A549 (cell line): ENCODE results near the gene ADGRG6. TPM values are rescaled to one million over a fixed set of nuclear protein-coding genes. Genes with fewer than 3 reads are reported as not detected.

ENCODE experiments used
- CHD2 ChIP-seq: fragments of 150-350 bp; IDR thresholded peaks from 2 replicates; pipeline ENCODE4 v1.6.1; 2014; ENCODE audit warnings: low read length; ENCODE audit not compliant: partially characterized antibody
- EHF ChIP-seq: fragments of 250-450 bp; sonication (Bioruptor Pico); IDR thresholded peaks from 2 replicates; pipeline ENCODE4 v1.5.0; 2020; ENCODE audit warnings: mild to moderate bottlenecking
- EHMT2 ChIP-seq: fragments of 200-600 bp; sonication (generic); IDR thresholded peaks from 2 replicates; pipeline ENCODE4 v1.6.1; 2016; ENCODE audit warnings: antibody characterized with exemption, low read depth, mild to moderate bottlenecking, moderate library complexity
- ELK1 ChIP-seq: fragments of 150-350 bp; IDR thresholded peaks from 2 replicates; pipeline ENCODE4 v1.6.1; 2014; ENCODE audit warnings: low read depth, mild to moderate bottlenecking, low read length
- ESRRA ChIP-seq: fragments of 150-350 bp; IDR thresholded peaks from 2 replicates; pipeline ENCODE4 v1.6.1; 2014; ENCODE audit warnings: mild to moderate bottlenecking, low read length, borderline replicate concordance
- FOSB ChIP-seq: fragments of 250-450 bp; sonication (Bioruptor Pico); IDR thresholded peaks from 2 replicates; pipeline ENCODE4 v1.5.0; 2020; ENCODE audit warnings: mild to moderate bottlenecking, moderate library complexity
- FOSL2 ChIP-seq, 2 experiments: fragments of 450-650 bp in 1 of 2; fragments of >200 bp in 1 of 2; sonication (Bioruptor Twin) in 1 of 2; formaldehyde crosslinking; IDR thresholded peaks; 2 replicates each; pipeline versions ENCODE4 v1.5.0 to v1.6.1; 2016 to 2020; ENCODE audit warnings: mild to moderate bottlenecking in 1 of 2, moderate library complexity in 1 of 2
- HMGXB4 ChIP-seq: fragments of 250-450 bp; sonication (Bioruptor Pico); IDR thresholded peaks from 2 replicates; pipeline ENCODE4 v1.5.0; 2021; ENCODE audit warnings: mild to moderate bottlenecking, moderate library complexity, borderline replicate concordance
- JUN ChIP-seq, 2 experiments: fragments of >200 bp; sonication (Bioruptor Twin); formaldehyde crosslinking; IDR thresholded peaks; 2 replicates in 1 of 2; 3 replicates in 1 of 2; pipeline ENCODE4 v1.6.1; 2016 to 2017
- JUNB ChIP-seq: fragments of >200 bp; sonication (Bioruptor Twin); formaldehyde crosslinking; IDR thresholded peaks from 2 replicates; pipeline ENCODE4 v1.6.1; 2016
- KDM5A ChIP-seq: fragments of 200-600 bp; sonication (generic); IDR thresholded peaks from 2 replicates; pipeline ENCODE4 v1.6.1; 2016; ENCODE audit warnings: antibody characterized with exemption, mild to moderate bottlenecking
- MAX ChIP-seq: IDR thresholded peaks from 2 replicates; pipeline ENCODE4 v1.6.1; 2012
- NR3C1 ChIP-seq: fragments of >200 bp; sonication (Bioruptor Twin); formaldehyde crosslinking; IDR thresholded peaks from 3 replicates; pipeline ENCODE4 v1.6.1; 2017
- PHF8 ChIP-seq: fragments of 200-600 bp; sonication (generic); IDR thresholded peaks from 2 replicates; pipeline ENCODE4 v1.6.1; 2016; ENCODE audit warnings: low read depth, mild to moderate bottlenecking, antibody characterized with exemption, moderate library complexity, borderline replicate concordance
- RARB ChIP-seq: fragments of 250-450 bp; sonication (Bioruptor Pico); IDR thresholded peaks from 2 replicates; pipeline ENCODE4 v1.8.0; 2021; ENCODE audit warnings: mild to moderate bottlenecking, moderate library complexity
- RCOR1 ChIP-seq: fragments of 150-350 bp; IDR thresholded peaks from 2 replicates; pipeline ENCODE4 v1.6.1; 2014; ENCODE audit warnings: antibody characterized with exemption, low read length, low read depth
- RFX5 ChIP-seq: fragments of 450-650 bp; IDR thresholded peaks from 2 replicates; pipeline ENCODE4 v1.7.1; 2014; ENCODE audit warnings: antibody characterized with exemption, mild to moderate bottlenecking, moderate library complexity
- RNF2 ChIP-seq: fragments of 200-600 bp; sonication (generic); IDR thresholded peaks from 2 replicates; pipeline ENCODE4 v1.6.1; 2016; ENCODE audit warnings: low read depth, mild to moderate bottlenecking, antibody characterized with exemption, moderate library complexity, borderline replicate concordance
- TP53 ChIP-seq: fragments of 250-450 bp; sonication (Bioruptor Pico); IDR thresholded peaks from 2 replicates; pipeline ENCODE4 v1.5.0; 2021; ENCODE audit warnings: mild to moderate bottlenecking, moderate library complexity
- ZSCAN20 ChIP-seq: fragments of 250-450 bp; sonication (Bioruptor Pico); IDR thresholded peaks from 2 replicates; pipeline ENCODE4 v1.8.0; 2022; ENCODE audit warnings: mild to moderate bottlenecking, moderate library complexity
- polyA plus RNA-seq, 4 experiments: library from polyadenylated mRNA; depleted of rRNA in 3 of 4; stranded (reverse); fragments of >200 nt; fragmentation: RNase III in 1 of 4; extraction: RNeasy Plus Mini Kit Qiagen cat#74134 plus additional on column Dnase treatment in 1 of 4; gene quantifications; 2 replicates in 3 of 4; 3 replicates in 1 of 4; pipeline ENCODE4 v1.2.3, GENCODE V29; 2011 to 2017
- TF ChIP-seq, protein P1 (sequence below): IDR thresholded peaks from 2 replicates; pipeline ENCODE4 v1.6.1; 2012; ENCODE audit warnings: low read depth, borderline replicate concordance
- TF ChIP-seq, protein P2 (sequence below): fragments of 200-600 bp; sonication (generic); IDR thresholded peaks from 2 replicates; pipeline ENCODE4 v1.6.1; 2016; ENCODE audit warnings: antibody characterized with exemption, mild to moderate bottlenecking, moderate library complexity
- TF ChIP-seq, protein P3 (sequence below): fragments of 250-450 bp; sonication (Bioruptor Pico); IDR thresholded peaks from 2 replicates; pipeline ENCODE4 v1.5.0; 2020; ENCODE audit warnings: low read depth, mild to moderate bottlenecking, moderate library complexity

ADGRG6 gene
- polyA plus RNA-seq, 2 of the 4 experiments (the other 2 are of a cell fraction), result 55.4 to 181 TPM

DNA sequence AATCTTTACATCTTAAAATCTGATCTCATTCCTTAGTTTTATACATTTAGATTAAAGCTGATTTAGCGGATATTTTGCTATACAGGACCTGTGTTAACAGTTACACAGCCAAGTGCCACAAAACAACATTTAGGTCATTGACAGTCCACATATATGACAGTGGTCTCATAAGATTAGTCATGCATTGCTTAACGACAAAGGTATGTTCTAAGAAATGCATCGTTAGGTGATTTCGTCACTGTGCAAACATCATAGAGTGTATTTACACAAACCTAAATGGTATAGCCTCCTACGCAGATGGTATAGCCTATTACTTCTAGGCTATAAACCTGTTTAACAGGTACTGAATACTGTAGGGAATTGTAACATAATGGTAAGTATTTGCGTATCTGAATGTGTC, 21.6 kb downstream of the ADGRG6 start (continued):
- no peak for TF ChIP-seq FOSL2 (IDR thresholded peaks at IDR 0.05)
- peak; percentile 90 for TF ChIP-seq FOSL2 (CRISPR knock-in tag; IDR thresholded peaks at IDR 0.05)
- TF ChIP-seq, protein P1, sequence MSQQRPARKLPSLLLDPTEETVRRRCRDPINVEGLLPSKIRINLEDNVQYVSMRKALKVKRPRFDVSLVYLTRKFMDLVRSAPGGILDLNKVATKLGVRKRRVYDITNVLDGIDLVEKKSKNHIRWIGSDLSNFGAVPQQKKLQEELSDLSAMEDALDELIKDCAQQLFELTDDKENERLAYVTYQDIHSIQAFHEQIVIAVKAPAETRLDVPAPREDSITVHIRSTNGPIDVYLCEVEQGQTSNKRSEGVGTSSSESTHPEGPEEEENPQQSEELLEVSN, result no peak
- TF ChIP-seq TP53 (CRISPR knock-in tag), result no peak
- TF ChIP-seq PHF8, result no peak
- TF ChIP-seq ELK1, result no peak
- no peak for TF ChIP-seq KDM5A
- TF ChIP-seq RARB (CRISPR knock-in tag), result no peak
- 0 out of 2 replicates have a peak, but pooled peaks have one; percentile 24 for TF ChIP-seq JUNB
- no peak for TF ChIP-seq EHF (CRISPR knock-in tag)
- TF ChIP-seq ESRRA, result no peak
- TF ChIP-seq RCOR1, result no peak
- TF ChIP-seq NR3C1, result no peak
- TF ChIP-seq, protein P2, sequence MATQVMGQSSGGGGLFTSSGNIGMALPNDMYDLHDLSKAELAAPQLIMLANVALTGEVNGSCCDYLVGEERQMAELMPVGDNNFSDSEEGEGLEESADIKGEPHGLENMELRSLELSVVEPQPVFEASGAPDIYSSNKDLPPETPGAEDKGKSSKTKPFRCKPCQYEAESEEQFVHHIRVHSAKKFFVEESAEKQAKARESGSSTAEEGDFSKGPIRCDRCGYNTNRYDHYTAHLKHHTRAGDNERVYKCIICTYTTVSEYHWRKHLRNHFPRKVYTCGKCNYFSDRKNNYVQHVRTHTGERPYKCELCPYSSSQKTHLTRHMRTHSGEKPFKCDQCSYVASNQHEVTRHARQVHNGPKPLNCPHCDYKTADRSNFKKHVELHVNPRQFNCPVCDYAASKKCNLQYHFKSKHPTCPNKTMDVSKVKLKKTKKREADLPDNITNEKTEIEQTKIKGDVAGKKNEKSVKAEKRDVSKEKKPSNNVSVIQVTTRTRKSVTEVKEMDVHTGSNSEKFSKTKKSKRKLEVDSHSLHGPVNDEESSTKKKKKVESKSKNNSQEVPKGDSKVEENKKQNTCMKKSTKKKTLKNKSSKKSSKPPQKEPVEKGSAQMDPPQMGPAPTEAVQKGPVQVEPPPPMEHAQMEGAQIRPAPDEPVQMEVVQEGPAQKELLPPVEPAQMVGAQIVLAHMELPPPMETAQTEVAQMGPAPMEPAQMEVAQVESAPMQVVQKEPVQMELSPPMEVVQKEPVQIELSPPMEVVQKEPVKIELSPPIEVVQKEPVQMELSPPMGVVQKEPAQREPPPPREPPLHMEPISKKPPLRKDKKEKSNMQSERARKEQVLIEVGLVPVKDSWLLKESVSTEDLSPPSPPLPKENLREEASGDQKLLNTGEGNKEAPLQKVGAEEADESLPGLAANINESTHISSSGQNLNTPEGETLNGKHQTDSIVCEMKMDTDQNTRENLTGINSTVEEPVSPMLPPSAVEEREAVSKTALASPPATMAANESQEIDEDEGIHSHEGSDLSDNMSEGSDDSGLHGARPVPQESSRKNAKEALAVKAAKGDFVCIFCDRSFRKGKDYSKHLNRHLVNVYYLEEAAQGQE, result no peak
- TF ChIP-seq, protein P3, sequence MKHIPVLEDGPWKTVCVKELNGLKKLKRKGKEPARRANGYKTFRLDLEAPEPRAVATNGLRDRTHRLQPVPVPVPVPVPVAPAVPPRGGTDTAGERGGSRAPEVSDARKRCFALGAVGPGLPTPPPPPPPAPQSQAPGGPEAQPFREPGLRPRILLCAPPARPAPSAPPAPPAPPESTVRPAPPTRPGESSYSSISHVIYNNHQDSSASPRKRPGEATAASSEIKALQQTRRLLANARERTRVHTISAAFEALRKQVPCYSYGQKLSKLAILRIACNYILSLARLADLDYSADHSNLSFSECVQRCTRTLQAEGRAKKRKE (CRISPR knock-in tag), result no peak
- TF ChIP-seq EHMT2, result no peak
- TF ChIP-seq ZSCAN20 (CRISPR knock-in tag), result no peak
- no peak for TF ChIP-seq CHD2
- no peak for TF ChIP-seq RNF2
- TF ChIP-seq MAX, result no peak
- peak in 1 of 2 experiments; percentile 19; a peak in 1 of 5 replicates for TF ChIP-seq JUN (IDR thresholded peaks at IDR 0.05)
- no peak for TF ChIP-seq FOSB (CRISPR knock-in tag)
- TF ChIP-seq HMGXB4 (CRISPR knock-in tag), result no peak
- no peak for TF ChIP-seq RFX5
- TF ChIP-seq, all 56 proteins: peak for 7
